Smooth muscle cell (in vitro differentiated cells): Measurements from ENCODE around the gene DMBX1. TPM values are rescaled to one million over a fixed set of nuclear protein-coding genes. Genes with fewer than 3 reads are reported as not detected.

ENCODE experiments used
- DNase-seq: peaks from one replicate; lab custom pipeline; 2025; ENCODE audit not compliant: unreplicated experiment; lab: John Stamatoyannopoulos, UW
- H2AFZ ChIP-seq: fragments of 200-600 bp; sonication (generic); 2 replicates; pipeline ENCODE4 v1.6.0; 2016; ENCODE audit warnings: antibody characterized with exemption, low read depth, mild to moderate bottlenecking
- H3F3A ChIP-seq: fragments of 200-600 bp; sonication (generic); 2 replicates; pipeline ENCODE4 v1.6.0; 2017; ENCODE audit warnings: antibody characterized with exemption, low read depth
- H3K27ac ChIP-seq: fragments of 200-600 bp; sonication (generic); 2 replicates; pipeline ENCODE4 v1.5.1; 2016; ENCODE audit warnings: low read depth, mild to moderate bottlenecking
- H3K27me3 ChIP-seq: fragments of 200-600 bp; sonication (generic); 2 replicates; pipeline ENCODE4 v1.6.1; 2016; ENCODE audit warnings: low read depth, mild to moderate bottlenecking
- H3K36me3 ChIP-seq: fragments of 200-600 bp; sonication (generic); 2 replicates; pipeline ENCODE4 v1.5.1; 2016; ENCODE audit warnings: low read depth
- H3K4me1 ChIP-seq: fragments of 200-600 bp; sonication (generic); 2 replicates; pipeline ENCODE4 v1.5.1; 2016; ENCODE audit warnings: low read depth
- H3K4me2 ChIP-seq: fragments of 200-600 bp; sonication (generic); 2 replicates; pipeline ENCODE4 v1.6.0; 2016; ENCODE audit warnings: mild to moderate bottlenecking
- H3K4me3 ChIP-seq: fragments of 200-600 bp; sonication (generic); 2 replicates; pipeline ENCODE4 v1.5.1; 2016; ENCODE audit warnings: mild to moderate bottlenecking
- H3K79me2 ChIP-seq: fragments of 200-600 bp; sonication (generic); 2 replicates; pipeline ENCODE4 v1.6.0; 2016; ENCODE audit warnings: low read depth, mild to moderate bottlenecking
- H3K9ac ChIP-seq: fragments of 200-600 bp; sonication (generic); 2 replicates; pipeline ENCODE4 v1.6.0; 2016; ENCODE audit warnings: low read depth
- H3K9me3 ChIP-seq: fragments of 200-600 bp; sonication (generic); replicated peaks from 2 replicates; pipeline ENCODE4 v1.5.1; 2016; ENCODE audit warnings: low read depth
- H4K20me1 ChIP-seq: fragments of 200-600 bp; sonication (generic); 2 replicates; pipeline ENCODE4 v1.6.0; 2016; ENCODE audit warnings: low read depth
- CTCF ChIP-seq: fragments of 200-600 bp; sonication (generic); IDR thresholded peaks from 2 replicates; pipeline ENCODE4 v1.5.1; 2017; ENCODE audit warnings: borderline replicate concordance, mild to moderate bottlenecking, antibody characterized with exemption; ENCODE audit not compliant: insufficient read depth, poor library complexity, severe bottlenecking
- WGBS: methylation state at CpG from one replicate; pipeline ENCODE4 v1.1.7; 2016; ENCODE audit warnings: low lambda C conversion rate; 5-methylcytosine and 5-hydroxymethylcytosine counted together
- polyA plus RNA-seq: library from polyadenylated mRNA; unstranded; fragments of >200 nt; fragmentation: Nextera tagmentation; extraction: Ambion mirVana; gene quantifications from 2 replicates; pipeline ENCODE4 v1.2.1, GENCODE V29; 2016
- total RNA-seq: library from RNA; depleted of rRNA; stranded (reverse); fragments of >200 nt; gene quantifications from 2 replicates; pipeline ENCODE4 v1.2.3, GENCODE V29; 2014

Gene DMBX1
- total and polyA plus RNA-seq, 2 experiments from 2014 or later, result not detected

DNA sequence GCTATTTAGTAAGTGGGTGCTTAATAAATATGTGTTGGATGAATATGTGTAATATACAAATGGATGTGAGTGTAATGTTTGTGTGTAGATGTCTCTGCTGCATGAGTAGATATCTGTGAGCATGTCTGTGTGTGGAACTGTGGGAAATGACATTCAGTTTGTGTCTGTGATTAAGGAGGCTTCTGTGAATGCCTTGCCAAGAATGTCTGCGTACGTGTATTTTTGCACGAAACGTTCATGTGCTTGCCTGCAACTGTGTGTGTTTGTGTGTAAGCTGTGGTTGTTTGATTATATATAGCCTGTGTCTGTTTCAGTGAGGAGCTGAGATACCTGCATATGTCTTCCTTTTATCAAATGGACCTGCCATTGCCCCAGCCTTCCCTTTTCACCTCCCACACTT lies 13.8 kb downstream of the DMBX1 start:
- Histone ChIP-seq H3K4me1 (no peaks in the 10 kb centered on the region), H3K9ac (no peak overlapping the region), H3K36me3 (no peaks in the 10 kb centered on the region), H2AFZ (no peak overlapping the region), H3K27ac (no peak overlapping the region), H3K4me2 (no peak overlapping the region), H3K9me3 (no peaks in the 10 kb centered on the region), H3K4me3 (no peak overlapping the region), H4K20me1 (no peaks in the 10 kb centered on the region), H3K79me2 (no peaks in the 10 kb centered on the region), H3K27me3 (peaks cover 43% of the 10 kb centered on the region), H3F3A (no peaks in the 10 kb centered on the region)
- no peak for DNase-seq
- 79% methylated on average over 4 of the region's 4 CpGs for WGBS
- TF ChIP-seq CTCF, result no peak

- H2AFZ ChIP-seq, result no peak overlapping the region
- H3F3A ChIP-seq, result no peaks in the 10 kb centered on the region
- H3K79me2 ChIP-seq, result no peaks in the 10 kb centered on the region
- no peaks in the 10 kb centered on the region for H4K20me1 ChIP-seq
- H3K9ac ChIP-seq, result no peak overlapping the region
- WGBS, result 85% methylated on average over 16 of the region's 17 CpGs
- no peak for TF ChIP-seq CTCF
- H3K4me3 ChIP-seq, result no peak overlapping the region
- no peaks in the 10 kb centered on the region for H3K4me1 ChIP-seq
- H3K4me2 ChIP-seq, result no peak overlapping the region
- H3K36me3 ChIP-seq, result no peaks in the 10 kb centered on the region
- H3K9me3 ChIP-seq, result no peaks in the 10 kb centered on the region
- no peak overlapping the region for H3K27ac ChIP-seq
- DNase-seq, result no peak
- peaks cover 22% of the 10 kb centered on the region for H3K27me3 ChIP-seq
Observed at GRCh38 chr1:46506470-46507219, 17.0 kb downstream of the DMBX1 start.

- Histone ChIP-seq H3K9me3 (no peaks in the 10 kb centered on the region), H4K20me1 (no peaks in the 10 kb centered on the region), H3K9ac (no peak overlapping the region), H3K4me1 (no peaks in the 10 kb centered on the region), H3K79me2 (no peaks in the 10 kb centered on the region), H3K27me3 (peaks cover 1% of the 10 kb centered on the region), H2AFZ (no peak overlapping the region), H3K36me3 (no peaks in the 10 kb centered on the region), H3K4me2 (no peak overlapping the region), H3K4me3 (no peak overlapping the region), H3K27ac (peak overlapping the region; percentile 38), H3F3A (no peaks in the 10 kb centered on the region)
- no peak for TF ChIP-seq CTCF
- DNase-seq, result no peak
- 47% methylated on average over 4 of the region's 5 CpGs for WGBS
Observed at GRCh38 chr1:46508757-46509156, 19.1 kb downstream of the DMBX1 start.
